HEK293 (cell line): ENCODE results near the gene SPEG.

Source experiments
- CTCF ChIA-PET: fragments of 350-600 bp; formaldehyde crosslinking; extraction: SDS; loops from one replicate; lab custom pipeline; 2021; ENCODE audit warnings: antibody characterized with exemption; lab: Yijun Ruan, JAX
- POLR2A ChIA-PET: fragments of 300-600 bp; formaldehyde crosslinking; extraction: SDS; loops from one replicate; lab custom pipeline; 2020; ENCODE audit warnings: antibody characterized with exemption, inconsistent platforms; lab: Yijun Ruan, JAX
- H3K27ac ChIP-seq: fragments of 200-500 bp; sonication (Bioruptor generic); 2 replicates; pipeline ENCODE4 v1.5.1; 2014; ENCODE audit warnings: low read depth, low read length, control low read depth, inconsistent platforms; ENCODE audit errors: extremely low read depth
- H3K36me3 ChIP-seq, 2 experiments: fragments of 200-500 bp in 1 of 2; sonication (Bioruptor generic) in 1 of 2; 1 replicate in 1 of 2; 2 replicates in 1 of 2; pipeline ENCODE4 v1.5.1; 2014 to 2017; ENCODE audit warnings: inconsistent platforms in 2 of 2, low read length in 2 of 2; ENCODE audit not compliant: control insufficient read depth in 2 of 2, insufficient read depth in 1 of 2
- H3K4me1 ChIP-seq: fragments of 200-500 bp; sonication (Bioruptor generic); 2 replicates; pipeline ENCODE4 v1.5.1; 2014; ENCODE audit warnings: mild to moderate bottlenecking, low read length, inconsistent platforms; ENCODE audit not compliant: control insufficient read depth, insufficient read depth
- H3K4me3 ChIP-seq: 2 replicates; pipeline ENCODE4 v1.5.1; 2011; ENCODE audit warnings: low read depth, mild to moderate bottlenecking, control low read depth, low read length, moderate library complexity
- H3K9me3 ChIP-seq: fragments of 200-500 bp; sonication (Bioruptor generic); 2 replicates; pipeline ENCODE4 v1.5.1; 2014; ENCODE audit warnings: low read depth, low read length, inconsistent platforms; ENCODE audit not compliant: control insufficient read depth, insufficient read depth
- GLI4 ChIP-seq: fragments of 450-650 bp; formaldehyde crosslinking; IDR thresholded peaks from 2 replicates; pipeline ENCODE4 v1.5.1; 2016; ENCODE audit warnings: missing biosample characterization, missing genetic modification characterization
- HOXA7 ChIP-seq: sonication (generic); formaldehyde crosslinking; IDR thresholded peaks from 2 replicates; pipeline ENCODE4 v1.8.1; 2022; ENCODE audit warnings: missing genetic modification reagents, borderline replicate concordance
- MEIS1 ChIP-seq: sonication (generic); formaldehyde crosslinking; IDR thresholded peaks from 2 replicates; pipeline ENCODE4 v1.8.1; 2022; ENCODE audit warnings: missing genetic modification reagents, mild to moderate bottlenecking, borderline replicate concordance
- MZF1 ChIP-seq: fragments of 450-650 bp; formaldehyde crosslinking; IDR thresholded peaks from 2 replicates; pipeline ENCODE4 v1.5.1; 2017; ENCODE audit warnings: missing biosample characterization, missing genetic modification characterization, borderline replicate concordance
- PRDM10 ChIP-seq: fragments of 450-650 bp; formaldehyde crosslinking; IDR thresholded peaks from 2 replicates; pipeline ENCODE4 v1.5.1; 2016; ENCODE audit warnings: missing biosample characterization, missing genetic modification characterization
- SETDB1 ChIP-seq: IDR thresholded peaks from one replicate; pipeline ENCODE4 v1.6.1; 2017; ENCODE audit warnings: mild to moderate bottlenecking, low read length, moderate library complexity, mixed read lengths; ENCODE audit not compliant: insufficient read length
- TRIM28 ChIP-seq: IDR thresholded peaks from 2 replicates; pipeline ENCODE4 v1.6.1; 2011; ENCODE audit warnings: low read length, control low read depth, borderline replicate concordance
- ZBTB7A ChIP-seq: fragments of 450-650 bp; formaldehyde crosslinking; IDR thresholded peaks from 2 replicates; pipeline ENCODE4 v1.5.1; 2016; ENCODE audit warnings: low read depth, missing biosample characterization, missing genetic modification characterization
- ZFHX2 ChIP-seq: fragments of 450-650 bp; formaldehyde crosslinking; conservative IDR thresholded peaks from 2 replicates; pipeline ENCODE4 v1.5.1; 2016; ENCODE audit warnings: missing biosample characterization, missing genetic modification characterization
- ZNF146 ChIP-seq: fragments of 450-650 bp; formaldehyde crosslinking; IDR thresholded peaks from 2 replicates; pipeline ENCODE4 v1.5.1; 2016; ENCODE audit warnings: missing biosample characterization, missing genetic modification characterization
- ZNF223 ChIP-seq: fragments of 450-650 bp; formaldehyde crosslinking; IDR thresholded peaks from 2 replicates; pipeline ENCODE4 v1.5.1; 2016; ENCODE audit warnings: missing biosample characterization, missing genetic modification characterization
- ZNF23 ChIP-seq: fragments of 450-650 bp; formaldehyde crosslinking; IDR thresholded peaks from 2 replicates; pipeline ENCODE4 v1.5.1; 2016; ENCODE audit warnings: missing biosample characterization, missing genetic modification characterization, borderline replicate concordance
- ZNF266 ChIP-seq: fragments of 450-650 bp; formaldehyde crosslinking; IDR thresholded peaks from 2 replicates; pipeline ENCODE4 v1.5.1; 2016; ENCODE audit warnings: missing biosample characterization, missing genetic modification characterization, low read depth
- ZNF529 ChIP-seq: fragments of 450-650 bp; formaldehyde crosslinking; IDR thresholded peaks from 2 replicates; pipeline ENCODE4 v1.5.1; 2017; ENCODE audit warnings: missing genetic modification characterization, missing biosample characterization; ENCODE audit not compliant: insufficient replicate concordance
- ZNF560 ChIP-seq: fragments of 450-650 bp; formaldehyde crosslinking; IDR thresholded peaks from 2 replicates; pipeline ENCODE4 v1.5.1; 2017; ENCODE audit warnings: missing biosample characterization, missing genetic modification characterization, borderline replicate concordance
- ZNF645 ChIP-seq: fragments of 450-650 bp; formaldehyde crosslinking; IDR thresholded peaks from 2 replicates; pipeline ENCODE4; 2016; ENCODE audit warnings: missing biosample characterization, missing genetic modification characterization
- ZNF830 ChIP-seq: fragments of 450-650 bp; IDR thresholded peaks from 2 replicates; pipeline ENCODE4 v1.5.0; 2018; ENCODE audit warnings: missing biosample characterization, missing genetic modification characterization, low read depth, mild to moderate bottlenecking, moderate library complexity
- ZSCAN16 ChIP-seq: fragments of 450-650 bp; formaldehyde crosslinking; IDR thresholded peaks from 2 replicates; pipeline ENCODE4 v1.5.1; 2016; ENCODE audit warnings: missing biosample characterization, missing genetic modification characterization
- TF ChIP-seq, protein P1 (sequence below): fragments of 450-650 bp; formaldehyde crosslinking; IDR thresholded peaks from 2 replicates; pipeline ENCODE4 v1.5.1; 2017; ENCODE audit warnings: missing biosample characterization, missing genetic modification characterization
- TF ChIP-seq, protein P2 (sequence below): fragments of 450-650 bp; formaldehyde crosslinking; IDR thresholded peaks from 2 replicates; pipeline ENCODE4 v1.5.1; 2016; ENCODE audit warnings: missing biosample characterization, missing genetic modification characterization
- TF ChIP-seq, protein P3 (sequence below): fragments of 450-650 bp; formaldehyde crosslinking; IDR thresholded peaks from 2 replicates; pipeline ENCODE4 v1.5.1; 2016; ENCODE audit warnings: missing biosample characterization, missing genetic modification characterization
- TF ChIP-seq, protein P4 (sequence below): fragments of 450-650 bp; formaldehyde crosslinking; IDR thresholded peaks from 2 replicates; pipeline ENCODE4 v1.5.1; 2016; ENCODE audit warnings: missing biosample characterization, missing genetic modification characterization

The SPEG gene

GRCh38 chr2:219452361-219453317, 18.0 kb downstream of the SPEG start (continued):
- TF ChIP-seq TRIM28 (no peak), ZSCAN16 (tag by site-specific recombination) (no peak), MEIS1 (no peak), ZNF645 (tag by site-specific recombination) (no peak), ZFHX2 (tag by site-specific recombination) (peak; percentile 16; the same call in 1 of the 2 replicates), SETDB1 (no peak), ZNF23 (tag by site-specific recombination) (no peak)
- TF ChIP-seq, protein P1, sequence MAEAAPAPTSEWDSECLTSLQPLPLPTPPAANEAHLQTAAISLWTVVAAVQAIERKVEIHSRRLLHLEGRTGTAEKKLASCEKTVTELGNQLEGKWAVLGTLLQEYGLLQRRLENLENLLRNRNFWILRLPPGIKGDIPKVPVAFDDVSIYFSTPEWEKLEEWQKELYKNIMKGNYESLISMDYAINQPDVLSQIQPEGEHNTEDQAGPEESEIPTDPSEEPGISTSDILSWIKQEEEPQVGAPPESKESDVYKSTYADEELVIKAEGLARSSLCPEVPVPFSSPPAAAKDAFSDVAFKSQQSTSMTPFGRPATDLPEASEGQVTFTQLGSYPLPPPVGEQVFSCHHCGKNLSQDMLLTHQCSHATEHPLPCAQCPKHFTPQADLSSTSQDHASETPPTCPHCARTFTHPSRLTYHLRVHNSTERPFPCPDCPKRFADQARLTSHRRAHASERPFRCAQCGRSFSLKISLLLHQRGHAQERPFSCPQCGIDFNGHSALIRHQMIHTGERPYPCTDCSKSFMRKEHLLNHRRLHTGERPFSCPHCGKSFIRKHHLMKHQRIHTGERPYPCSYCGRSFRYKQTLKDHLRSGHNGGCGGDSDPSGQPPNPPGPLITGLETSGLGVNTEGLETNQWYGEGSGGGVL (tag by site-specific recombination): peak; percentile 58

DNA sequence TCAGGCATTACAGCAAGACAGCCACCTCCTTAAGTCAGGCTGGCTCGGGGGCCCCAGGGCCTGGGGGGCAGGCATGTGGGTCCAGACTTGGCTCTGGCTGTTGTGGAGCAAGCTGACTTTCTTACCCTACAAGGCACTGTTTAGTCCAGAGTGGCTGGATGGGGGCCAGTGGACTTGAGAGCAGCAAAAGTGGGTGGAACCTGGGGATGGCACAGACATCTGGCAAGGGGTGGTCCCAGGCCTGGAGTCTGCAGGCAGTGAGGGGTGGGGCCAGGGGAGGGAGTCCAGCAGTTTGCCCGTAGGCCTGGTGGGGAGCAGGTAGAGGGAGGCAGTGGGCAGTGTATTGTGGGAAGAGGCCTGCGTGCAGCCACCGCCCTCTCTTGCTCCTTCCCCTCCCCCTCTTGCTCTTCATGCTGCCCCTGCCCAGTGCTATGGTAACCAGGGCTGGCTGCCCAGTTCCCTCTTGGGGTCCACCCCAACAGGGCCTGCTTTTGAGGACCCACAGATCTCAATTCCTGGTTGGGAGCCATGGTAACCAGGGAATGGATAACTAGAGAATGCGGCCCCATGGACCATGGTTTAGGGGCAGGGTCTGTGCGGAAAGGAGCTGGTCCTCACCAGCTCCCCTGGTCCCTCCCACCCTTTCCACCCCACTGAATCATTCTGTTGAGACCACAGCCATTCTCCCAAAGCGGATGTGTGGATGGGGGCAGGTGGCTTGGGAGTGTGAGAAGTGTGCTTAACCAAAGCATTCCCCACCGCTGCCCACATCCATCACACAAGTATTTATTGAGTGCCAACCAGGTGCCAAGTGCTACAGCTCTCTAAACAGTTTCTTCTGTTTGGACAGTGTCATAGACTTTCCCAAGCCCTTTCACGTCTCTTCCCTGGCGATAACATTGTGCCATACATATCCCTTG, 19.3 kb downstream of the SPEG start:
- peaks cover 0 to 27% of the 10 kb centered on the region in 2 experiments; a peak in 1 of 3 replicates for H3K36me3 ChIP-seq
- H3K4me3 ChIP-seq: no peak overlapping the region
- no peaks in the 10 kb centered on the region; the same call in 1 of the 2 replicates for H3K4me1 ChIP-seq
- H3K27ac ChIP-seq: no peak overlapping the region
- H3K9me3 ChIP-seq: no peaks in the 10 kb centered on the region
- ChIA-PET POLR2A (no interaction called here), CTCF (interaction anchor here (0.9 to 2.5 kb wide), 8 partner anchors 14 to 189 kb away, joined by 3 to 11 read pairs (median 4); no protein-coding TSS in a partner anchor)
- TF ChIP-seq MZF1 (tag by site-specific recombination) (no peak), ZNF529 (tag by site-specific recombination) (no peak), ZNF560 (tag by site-specific recombination) (no peak), ZBTB7A (no peak), GLI4 (tag by site-specific recombination) (no peak), ZNF146 (tag by site-specific recombination) (no peak), HOXA7 (CRISPR knock-in tag) (no peak), ZNF223 (no peak), ZNF266 (tag by site-specific recombination) (no peak), ZNF830 (tag by site-specific recombination) (no peak), MEIS1 (no peak), PRDM10 (peak; percentile 75)
- TF ChIP-seq, protein P2, sequence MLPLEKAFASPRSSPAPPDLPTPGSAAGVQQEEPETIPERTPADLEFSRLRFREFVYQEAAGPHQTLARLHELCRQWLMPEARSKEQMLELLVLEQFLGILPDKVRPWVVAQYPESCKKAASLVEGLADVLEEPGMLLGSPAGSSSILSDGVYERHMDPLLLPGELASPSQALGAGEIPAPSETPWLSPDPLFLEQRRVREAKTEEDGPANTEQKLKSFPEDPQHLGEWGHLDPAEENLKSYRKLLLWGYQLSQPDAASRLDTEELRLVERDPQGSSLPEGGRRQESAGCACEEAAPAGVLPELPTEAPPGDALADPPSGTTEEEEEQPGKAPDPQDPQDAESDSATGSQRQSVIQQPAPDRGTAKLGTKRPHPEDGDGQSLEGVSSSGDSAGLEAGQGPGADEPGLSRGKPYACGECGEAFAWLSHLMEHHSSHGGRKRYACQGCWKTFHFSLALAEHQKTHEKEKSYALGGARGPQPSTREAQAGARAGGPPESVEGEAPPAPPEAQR: no peak
- TF ChIP-seq, protein P3, sequence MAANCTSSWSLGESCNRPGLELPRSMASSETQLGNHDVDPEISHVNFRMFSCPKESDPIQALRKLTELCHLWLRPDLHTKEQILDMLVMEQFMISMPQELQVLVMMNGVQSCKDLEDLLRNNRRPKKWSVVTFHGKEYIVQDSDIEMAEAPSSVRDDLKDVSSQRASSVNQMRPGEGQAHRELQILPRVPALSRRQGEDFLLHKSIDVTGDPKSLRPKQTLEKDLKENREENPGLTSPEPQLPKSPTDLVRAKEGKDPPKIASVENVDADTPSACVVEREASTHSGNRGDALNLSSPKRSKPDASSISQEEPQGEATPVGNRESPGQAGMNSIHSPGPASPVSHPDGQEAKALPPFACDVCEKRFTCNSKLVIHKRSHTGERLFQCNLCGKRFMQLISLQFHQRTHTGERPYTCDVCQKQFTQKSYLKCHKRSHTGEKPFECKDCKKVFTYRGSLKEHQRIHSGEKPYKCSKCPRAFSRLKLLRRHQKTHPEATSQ (tag by site-specific recombination): no peak
- TF ChIP-seq, protein P4, sequence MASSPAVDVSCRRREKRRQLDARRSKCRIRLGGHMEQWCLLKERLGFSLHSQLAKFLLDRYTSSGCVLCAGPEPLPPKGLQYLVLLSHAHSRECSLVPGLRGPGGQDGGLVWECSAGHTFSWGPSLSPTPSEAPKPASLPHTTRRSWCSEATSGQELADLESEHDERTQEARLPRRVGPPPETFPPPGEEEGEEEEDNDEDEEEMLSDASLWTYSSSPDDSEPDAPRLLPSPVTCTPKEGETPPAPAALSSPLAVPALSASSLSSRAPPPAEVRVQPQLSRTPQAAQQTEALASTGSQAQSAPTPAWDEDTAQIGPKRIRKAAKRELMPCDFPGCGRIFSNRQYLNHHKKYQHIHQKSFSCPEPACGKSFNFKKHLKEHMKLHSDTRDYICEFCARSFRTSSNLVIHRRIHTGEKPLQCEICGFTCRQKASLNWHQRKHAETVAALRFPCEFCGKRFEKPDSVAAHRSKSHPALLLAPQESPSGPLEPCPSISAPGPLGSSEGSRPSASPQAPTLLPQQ (tag by site-specific recombination): peak; percentile 55
